Activated naive CD4-positive, alpha-beta T cell treated with anti-CD3 and anti-CD28 coated beads for 36 hours (primary cell): ENCODE data around the gene CHMP5. TPM values are rescaled to one million over a fixed set of nuclear protein-coding genes. Genes with fewer than 3 reads are reported as not detected.

Source experiments
- CTCF ChIA-PET: fragments of 350-600 bp; sonication (Branson Sonifier 250); formaldehyde crosslinking; loops from one replicate; lab custom pipeline; 2021; ENCODE audit warnings: antibody characterized with exemption; lab: Charles Lee
- DNase-seq: peaks from one replicate; pipeline ENCODE4 v3.0.0-alpha.2; 2020
- H3K27ac Mint-ChIP-seq: one replicate; pipeline ENCODE4 v1.8.0; 2021; ENCODE audit warnings: mild to moderate bottlenecking, mixed read lengths
- H3K27me3 Mint-ChIP-seq: one replicate; pipeline ENCODE4 v1.8.0; 2021; ENCODE audit warnings: low read depth, mixed read lengths
- H3K36me3 Mint-ChIP-seq: one replicate; pipeline ENCODE4 v1.8.0; 2021; ENCODE audit warnings: low read depth, mixed read lengths
- H3K4me1 Mint-ChIP-seq: one replicate; pipeline ENCODE4 v1.8.0; 2021; ENCODE audit warnings: low read depth, mixed read lengths
- H3K4me3 Mint-ChIP-seq: one replicate; pipeline ENCODE4 v1.8.0; 2021; ENCODE audit warnings: mild to moderate bottlenecking, moderate library complexity, mixed read lengths
- H3K9me3 Mint-ChIP-seq: one replicate; pipeline ENCODE4 v1.8.0; 2021; ENCODE audit warnings: mixed read lengths
- intact Hi-C: fragments of 100-400 bp; cut with micrococcal nuclease; formaldehyde crosslinking; loops from one replicate; pipeline ENCODE4 v1.15.1; 2023
- total RNA-seq, 2 experiments: library from RNA; stranded (reverse); gene quantifications; one replicate each; pipeline ENCODE4 v1.2.3, GENCODE V29; 2021

CHMP5 gene
- total RNA-seq, 2 experiments from 2014 or later = 151 to 162 TPM

- no peak for DNase-seq
- Mint-ChIP-seq H3K27ac (no peak overlapping the region), H3K4me1 (peaks cover under 1% of the 10 kb centered on the region), H3K36me3 (no peaks in the 10 kb centered on the region), H3K4me3 (no peak overlapping the region), H3K9me3 (no peaks in the 10 kb centered on the region), H3K27me3 (no peaks in the 10 kb centered on the region)
- CTCF ChIA-PET = interaction anchor here (0.6 to 1.2 kb wide), 3 partner anchors 23 to 156 kb away, joined by 3 read pairs; no protein-coding TSS in a partner anchor
- intact Hi-C loops = no loop called here
Measured at GRCh38 chr9:33230756-33231622, 33.9 kb upstream of the CHMP5 start.

GRCh38 chr9:33231623-33231942 lies 33.3 kb upstream of the CHMP5 start:
- H3K9me3 Mint-ChIP-seq = no peaks in the 10 kb centered on the region
- no peaks in the 10 kb centered on the region for H3K36me3 Mint-ChIP-seq
- no peaks in the 10 kb centered on the region for H3K4me1 Mint-ChIP-seq
- H3K27ac Mint-ChIP-seq = no peak overlapping the region
- H3K4me3 Mint-ChIP-seq = no peak overlapping the region
- no peak for DNase-seq
- intact Hi-C loops = no loop called here
- H3K27me3 Mint-ChIP-seq = no peaks in the 10 kb centered on the region
- CTCF ChIA-PET = interaction anchor here (0.5 to 1.2 kb wide), 2 partner anchors 110 to 156 kb away, joined by 3 read pairs; no protein-coding TSS in a partner anchor

GRCh38 chr9:33232815-33233214 lies 32.0 kb upstream of the CHMP5 start:
- Mint-ChIP-seq H3K4me3 (no peak overlapping the region), H3K9me3 (no peaks in the 10 kb centered on the region), H3K27ac (no peak overlapping the region), H3K4me1 (no peaks in the 10 kb centered on the region), H3K36me3 (no peaks in the 10 kb centered on the region), H3K27me3 (no peaks in the 10 kb centered on the region)
- intact Hi-C loops = no loop called here
- DNase-seq = no peak
- CTCF ChIA-PET = interaction anchor here (1.2 to 1.3 kb wide), 2 partner anchors 10 to 152 kb away, joined by 3 read pairs; no protein-coding TSS in a partner anchor

GRCh38 chr9:33233626-33234342 lies 31.1 kb upstream of the CHMP5 start:
- intact Hi-C loops = no loop called here
- H3K4me3 Mint-ChIP-seq = no peak overlapping the region
- no peaks in the 10 kb centered on the region for H3K36me3 Mint-ChIP-seq
- CTCF ChIA-PET = interaction anchor here (1.3 kb wide), 1 partner anchor 153 kb away, joined by 3 read pairs; no protein-coding TSS in a partner anchor
- H3K4me1 Mint-ChIP-seq = no peaks in the 10 kb centered on the region
- no peaks in the 10 kb centered on the region for H3K9me3 Mint-ChIP-seq
- no peak overlapping the region for H3K27ac Mint-ChIP-seq
- peak; percentile 22 for DNase-seq
- no peaks in the 10 kb centered on the region for H3K27me3 Mint-ChIP-seq

- no peaks in the 10 kb centered on the region for H3K4me1 Mint-ChIP-seq
- no peak overlapping the region for H3K4me3 Mint-ChIP-seq
- no peak for DNase-seq
- H3K9me3 Mint-ChIP-seq = no peaks in the 10 kb centered on the region
- intact Hi-C loops = no loop called here
- no peaks in the 10 kb centered on the region for H3K36me3 Mint-ChIP-seq
- no peak overlapping the region for H3K27ac Mint-ChIP-seq
- peaks cover 1% of the 10 kb centered on the region for H3K27me3 Mint-ChIP-seq
- CTCF ChIA-PET = interaction anchor here (0.6 to 1.3 kb wide), 3 partner anchors 13 to 181 kb away, joined by 3 read pairs; no protein-coding TSS in a partner anchor
Measured at GRCh38 chr9:33234511-33235467, 30.1 kb upstream of the CHMP5 start.

- Mint-ChIP-seq H3K27me3 (peaks cover 2% of the 10 kb centered on the region), H3K4me1 (no peaks in the 10 kb centered on the region), H3K36me3 (no peaks in the 10 kb centered on the region), H3K4me3 (no peak overlapping the region), H3K9me3 (no peaks in the 10 kb centered on the region), H3K27ac (no peak overlapping the region)
- intact Hi-C loops = no loop called here
- CTCF ChIA-PET = interaction anchor here (0.6 to 2.2 kb wide), 3 partner anchors 10 to 201 kb away, joined by 3 to 16 read pairs (median 3); no protein-coding TSS in a partner anchor
- DNase-seq = no peak
Measured at GRCh38 chr9:33236571-33236970, 28.3 kb upstream of the CHMP5 start.

- Mint-ChIP-seq H3K4me1 (no peaks in the 10 kb centered on the region), H3K36me3 (no peaks in the 10 kb centered on the region), H3K9me3 (no peaks in the 10 kb centered on the region), H3K4me3 (no peak within 1 kb of the TSS), H3K27me3 (peaks cover 2% of the 10 kb centered on the region), H3K27ac (no peak within 1 kb of the TSS)
- intact Hi-C loops = no loop called here
- CTCF ChIA-PET = interaction anchor here (3.6 kb wide), 1 partner anchor 14 kb away, joined by 13 read pairs; no protein-coding TSS in a partner anchor
- DNase-seq = no peak
Measured at GRCh38 chr9:33239921-33240320, 24.9 kb upstream of the CHMP5 start, which contains the start of gene SPINK4. SPINK4 (plus strand) TSS chr9:33240167; CDS start chr9:33240209, 42 bp downstream.

GRCh38 chr9:33241298-33241697 lies 23.6 kb upstream of the CHMP5 start:
- peaks cover 2% of the 10 kb centered on the region for H3K27me3 Mint-ChIP-seq
- H3K9me3 Mint-ChIP-seq = no peaks in the 10 kb centered on the region
- H3K27ac Mint-ChIP-seq = no peak overlapping the region
- no peaks in the 10 kb centered on the region for H3K4me1 Mint-ChIP-seq
- H3K4me3 Mint-ChIP-seq = no peak overlapping the region
- no peak for DNase-seq
- CTCF ChIA-PET = interaction anchor here (1.0 to 3.6 kb wide), 3 partner anchors 13 to 71 kb away, joined by 3 to 13 read pairs (median 3); no protein-coding TSS in a partner anchor
- intact Hi-C loops = no loop called here
- H3K36me3 Mint-ChIP-seq = no peaks in the 10 kb centered on the region

GRCh38 chr9:33242609-33243134 lies 22.2 kb upstream of the CHMP5 start:
- CTCF ChIA-PET = interaction anchor here (1.0 to 3.6 kb wide), 2 partner anchors 10 to 17 kb away, joined by 3 to 13 read pairs; no protein-coding TSS in a partner anchor
- H3K27ac Mint-ChIP-seq = no peak overlapping the region
- no peaks in the 10 kb centered on the region for H3K9me3 Mint-ChIP-seq
- no peak for DNase-seq
- peaks cover 5% of the 10 kb centered on the region for H3K36me3 Mint-ChIP-seq
- no peak overlapping the region for H3K4me3 Mint-ChIP-seq
- intact Hi-C loops = no loop called here
- H3K4me1 Mint-ChIP-seq = no peaks in the 10 kb centered on the region
- H3K27me3 Mint-ChIP-seq = peaks cover 2% of the 10 kb centered on the region

GRCh38 chr9:33244137-33244784 lies 20.6 kb upstream of the CHMP5 start:
- H3K27me3 Mint-ChIP-seq = peaks cover 2% of the 10 kb centered on the region
- H3K4me3 Mint-ChIP-seq = no peak overlapping the region
- DNase-seq = no peak
- H3K36me3 Mint-ChIP-seq = peaks cover 12% of the 10 kb centered on the region
- no peaks in the 10 kb centered on the region for H3K4me1 Mint-ChIP-seq
- H3K9me3 Mint-ChIP-seq = no peaks in the 10 kb centered on the region
- intact Hi-C loops = no loop called here
- CTCF ChIA-PET = interaction anchor here (1.1 kb wide), 1 partner anchor 18 kb away, joined by 4 read pairs; no protein-coding TSS in a partner anchor
- no peak overlapping the region for H3K27ac Mint-ChIP-seq

GRCh38 chr9:33245341-33245740 lies 19.5 kb upstream of the CHMP5 start:
- Mint-ChIP-seq H3K9me3 (no peaks in the 10 kb centered on the region), H3K4me1 (no peaks in the 10 kb centered on the region), H3K36me3 (peaks cover 12% of the 10 kb centered on the region), H3K27ac (no peak overlapping the region), H3K27me3 (no peaks in the 10 kb centered on the region), H3K4me3 (no peak overlapping the region)
- intact Hi-C loops = no loop called here
- CTCF ChIA-PET = no interaction called here
- DNase-seq = no peak
